Breast epithelium (tissue), 3 donors: ENCODE results near the gene SACM1L.

Experiments used
- POLR2A ChIP-seq: fragments of 450-650 bp; IDR thresholded peaks from one replicate; pipeline ENCODE4 v1.6.1; 2016; ENCODE audit warnings: antibody characterized with exemption, mild to moderate bottlenecking, moderate library complexity
- POLR2AphosphoS5 ChIP-seq, 3 donors: sonication (generic); formaldehyde crosslinking; IDR thresholded peaks; one replicate each; pipeline ENCODE4 v1.6.1; 2017; ENCODE audit warnings: antibody characterized with exemption in 3 of 3
- TF ChIP-seq, protein P1 (sequence below), 3 donors: fragments of 450-650 bp; IDR thresholded peaks; one replicate each; pipeline ENCODE4 v1.5.1; 2016 to 2017; ENCODE audit warnings: antibody characterized with exemption in 3 of 3, mild to moderate bottlenecking in 3 of 3, moderate library complexity in 3 of 3

- TF ChIP-seq, protein P1, sequence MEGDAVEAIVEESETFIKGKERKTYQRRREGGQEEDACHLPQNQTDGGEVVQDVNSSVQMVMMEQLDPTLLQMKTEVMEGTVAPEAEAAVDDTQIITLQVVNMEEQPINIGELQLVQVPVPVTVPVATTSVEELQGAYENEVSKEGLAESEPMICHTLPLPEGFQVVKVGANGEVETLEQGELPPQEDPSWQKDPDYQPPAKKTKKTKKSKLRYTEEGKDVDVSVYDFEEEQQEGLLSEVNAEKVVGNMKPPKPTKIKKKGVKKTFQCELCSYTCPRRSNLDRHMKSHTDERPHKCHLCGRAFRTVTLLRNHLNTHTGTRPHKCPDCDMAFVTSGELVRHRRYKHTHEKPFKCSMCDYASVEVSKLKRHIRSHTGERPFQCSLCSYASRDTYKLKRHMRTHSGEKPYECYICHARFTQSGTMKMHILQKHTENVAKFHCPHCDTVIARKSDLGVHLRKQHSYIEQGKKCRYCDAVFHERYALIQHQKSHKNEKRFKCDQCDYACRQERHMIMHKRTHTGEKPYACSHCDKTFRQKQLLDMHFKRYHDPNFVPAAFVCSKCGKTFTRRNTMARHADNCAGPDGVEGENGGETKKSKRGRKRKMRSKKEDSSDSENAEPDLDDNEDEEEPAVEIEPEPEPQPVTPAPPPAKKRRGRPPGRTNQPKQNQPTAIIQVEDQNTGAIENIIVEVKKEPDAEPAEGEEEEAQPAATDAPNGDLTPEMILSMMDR (IDR thresholded peaks at IDR 0.05): no peak
- no peak for TF ChIP-seq POLR2A
- TF ChIP-seq POLR2AphosphoS5 (IDR thresholded peaks at IDR 0.05): no peak
These were observed 83.3 kb downstream of the SACM1L start for GRCh38 chr3:45772341-45773035.
